Chondrocyte (in vitro differentiated cells): ENCODE results near the gene SLC25A6. TPM values are rescaled to one million over a fixed set of nuclear protein-coding genes. Genes with fewer than 3 reads are reported as not detected.
"Not testable (repeated sequence)": the region's sequence is repeated elsewhere in the genome, so short reads cannot be mapped to it uniquely, and the experiment has no call there.

ENCODE experiments used
- DNase-seq: peaks from one replicate; pipeline ENCODE4 v3.0.0; 2021; ENCODE audit warnings: mixed read lengths, low spot score
- H3K27ac Mint-ChIP-seq: one replicate; pipeline ENCODE4 v1.8.0; 2021; ENCODE audit warnings: mild to moderate bottlenecking, moderate library complexity, mixed read lengths; ENCODE audit not compliant: unreplicated experiment
- H3K27me3 Mint-ChIP-seq: 2 replicates; pipeline ENCODE4 v1.8.0; 2021; ENCODE audit warnings: low read depth, mixed read lengths
- H3K36me3 Mint-ChIP-seq: 2 replicates; pipeline ENCODE4 v1.8.0; 2021; ENCODE audit warnings: low read depth, mixed read lengths
- H3K4me1 Mint-ChIP-seq: 2 replicates; pipeline ENCODE4 v1.8.0; 2021; ENCODE audit warnings: low read depth, mild to moderate bottlenecking, mixed read lengths
- H3K4me3 Mint-ChIP-seq: one replicate; pipeline ENCODE4 v1.8.0; 2021; ENCODE audit warnings: mild to moderate bottlenecking, moderate library complexity, mixed read lengths; ENCODE audit not compliant: unreplicated experiment
- H3K9me3 Mint-ChIP-seq: 2 replicates; pipeline ENCODE4 v1.8.0; 2021; ENCODE audit warnings: low read depth, mixed read lengths
- CTCF ChIP-seq: fragments of 200-600 bp; sonication (generic); IDR thresholded peaks from 2 replicates; pipeline ENCODE4 v1.5.0; 2021; ENCODE audit warnings: antibody characterized with exemption, mild to moderate bottlenecking, moderate library complexity
- total RNA-seq: library from RNA; stranded (reverse); gene quantifications from 3 replicates; pipeline ENCODE4 v1.2.1, GENCODE V29; 2021

SLC25A6 gene
- total RNA-seq, 1 donor from 2014 or later = 327 TPM

GRCh38 chrX:1357993-1358392, 33.9 kb downstream of the SLC25A6 start:
- DNase-seq = peak; percentile 46
- no peak for TF ChIP-seq CTCF
- H3K4me1 Mint-ChIP-seq = no peaks in the 10 kb centered on the region
- H3K27ac Mint-ChIP-seq = no peak overlapping the region
- no peaks in the 10 kb centered on the region for H3K9me3 Mint-ChIP-seq
- H3K4me3 Mint-ChIP-seq = no peak overlapping the region
- no peaks in the 10 kb centered on the region for H3K27me3 Mint-ChIP-seq
- peaks cover 14% of the 10 kb centered on the region for H3K36me3 Mint-ChIP-seq

DNA sequence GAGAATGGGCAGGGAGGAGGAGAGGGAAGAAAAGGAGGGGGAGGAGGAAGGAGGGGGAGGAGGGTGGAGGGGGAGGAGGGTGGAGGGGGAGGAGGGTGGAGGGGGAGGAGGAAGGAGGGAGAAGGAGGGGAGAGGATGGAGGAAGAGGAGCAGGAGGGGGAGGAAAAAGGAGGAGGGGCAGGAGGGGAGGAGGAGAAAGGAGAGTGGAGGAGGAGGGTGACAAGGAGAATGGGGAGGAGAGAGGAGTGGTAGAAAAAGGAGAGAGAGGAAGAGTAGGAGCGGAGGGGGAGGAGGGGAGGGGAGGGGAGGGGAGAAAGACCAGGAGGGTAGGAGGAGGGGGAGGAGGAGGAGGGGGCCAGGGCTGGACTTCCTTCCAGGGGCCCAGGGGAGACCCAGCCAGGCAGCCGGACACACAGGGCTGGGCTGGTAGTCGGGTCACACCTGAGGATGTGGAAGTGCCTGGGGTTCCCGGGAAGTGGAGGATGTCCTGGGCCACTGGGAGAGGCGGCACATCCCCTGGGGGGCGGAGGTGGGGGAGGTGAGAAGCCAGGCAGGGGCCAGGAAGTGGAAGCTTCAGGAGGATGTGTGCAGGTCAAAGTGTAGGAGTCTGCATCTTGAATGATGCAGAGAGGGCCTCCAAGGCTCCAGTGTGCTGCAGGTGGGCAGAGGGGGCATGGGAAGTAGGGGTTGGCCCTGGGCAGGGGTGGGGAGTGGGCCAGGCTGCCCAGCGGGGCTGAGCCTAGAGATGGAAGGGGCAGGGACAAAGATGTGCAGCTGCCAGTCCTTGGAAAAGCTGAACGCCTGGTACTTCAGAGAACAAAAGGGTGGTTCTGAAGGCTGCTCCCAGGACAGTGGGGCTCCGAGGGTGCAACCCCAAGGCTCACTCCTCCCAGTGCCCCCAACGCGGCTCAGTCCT, 36.5 kb downstream of the SLC25A6 start:
- H3K9me3 Mint-ChIP-seq = no peaks in the 10 kb centered on the region
- H3K4me3 Mint-ChIP-seq = no peak overlapping the region
- peaks cover 4% of the 10 kb centered on the region for H3K36me3 Mint-ChIP-seq
- peak; percentile 79 for DNase-seq
- no peak overlapping the region for H3K27ac Mint-ChIP-seq
- H3K27me3 Mint-ChIP-seq = no peaks in the 10 kb centered on the region
- H3K4me1 Mint-ChIP-seq = no peaks in the 10 kb centered on the region
- no peak for TF ChIP-seq CTCF

DNA sequence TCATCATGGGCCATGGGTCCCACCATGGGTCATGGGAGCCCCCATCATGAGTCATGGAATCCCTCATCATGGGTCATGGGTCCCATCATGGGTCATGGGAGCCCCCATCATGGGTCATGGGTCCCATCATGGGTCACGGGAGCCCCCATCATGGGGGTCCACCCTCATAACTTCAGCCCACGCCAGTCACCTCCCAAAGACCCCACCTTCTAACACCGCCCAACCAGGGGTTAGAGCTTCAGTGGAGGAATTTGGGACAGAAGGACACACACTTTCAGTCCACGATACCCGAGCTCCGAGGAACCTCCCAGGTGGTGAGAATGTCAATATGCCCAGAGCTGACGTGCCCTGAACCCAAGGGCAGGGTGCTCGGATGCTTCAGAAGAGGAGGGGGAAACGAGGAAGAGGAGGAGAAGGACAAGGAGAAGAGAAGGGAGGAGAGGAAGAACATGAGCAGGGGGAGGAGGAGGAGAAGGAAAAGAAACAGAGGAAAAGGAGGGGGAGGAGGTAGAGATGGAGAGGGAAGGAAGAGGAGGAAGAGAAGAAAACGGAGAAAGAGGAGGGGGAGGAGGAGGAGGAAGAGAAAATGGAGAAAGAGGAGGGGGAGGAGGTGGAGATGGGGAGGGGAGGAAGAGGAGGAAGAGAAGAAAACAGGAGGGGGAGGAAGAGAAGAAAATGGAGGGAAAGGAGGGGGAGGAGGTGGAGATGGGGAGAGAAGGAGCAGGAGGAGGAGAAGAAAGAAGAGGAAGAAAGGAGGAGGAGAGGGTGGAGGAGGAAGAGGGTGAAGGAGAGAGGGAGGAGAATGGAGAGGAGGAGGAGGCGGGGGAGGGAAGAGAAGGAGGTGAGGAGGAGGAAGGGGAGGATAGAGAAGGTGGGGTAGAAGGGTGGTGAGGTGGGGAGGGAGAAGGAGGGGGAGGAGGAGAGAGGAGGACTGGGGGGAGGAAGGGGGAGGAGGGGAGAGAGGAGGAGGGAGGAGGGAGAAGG, 37.6 kb downstream of the SLC25A6 start:
- Mint-ChIP-seq H3K4me1 (no peaks in the 10 kb centered on the region), H3K36me3 (peaks cover 4% of the 10 kb centered on the region), H3K27me3 (no peaks in the 10 kb centered on the region), H3K9me3 (no peaks in the 10 kb centered on the region), H3K4me3 (no peak overlapping the region), H3K27ac (no peak overlapping the region)
- DNase-seq = peak; percentile 51
- TF ChIP-seq CTCF = no peak

- Mint-ChIP-seq H3K27me3 (no peaks in the 10 kb centered on the region), H3K27ac (no peak overlapping the region), H3K9me3 (no peaks in the 10 kb centered on the region), H3K4me1 (no peaks in the 10 kb centered on the region), H3K4me3 (no peak overlapping the region), H3K36me3 (no peaks in the 10 kb centered on the region)
- TF ChIP-seq CTCF = no peak
- DNase-seq = peak; percentile 84
Measured at GRCh38 chrX:1351981-1352714, 39.8 kb downstream of the SLC25A6 start.

GRCh38 chrX:1349606-1350005, 42.3 kb downstream of the SLC25A6 start:
- H3K27ac Mint-ChIP-seq, H3K9me3 Mint-ChIP-seq, H3K27me3 Mint-ChIP-seq, H3K4me3 Mint-ChIP-seq, H3K36me3 Mint-ChIP-seq, H3K4me1 Mint-ChIP-seq: not testable (repeated sequence)
- peak; percentile 30 for DNase-seq
